Measurements from ENCODE around the gene DGKH. TPM values are rescaled to one million over a fixed set of nuclear protein-coding genes. Genes with fewer than 3 reads are reported as not detected.

Gene DGKH
- total RNA-seq, 1 experiment from 2014 or later: 9.2 TPM

GRCh38 chr13:42276683-42277082 is 228.2 kb downstream of the DGKH start:
- no peaks in the 10 kb centered on the region for H3K27me3 ChIP-seq (ENCODE audit: insufficient read depth, low read length)
- H3K36me3 ChIP-seq (ENCODE audit: control insufficient read depth in 1 of 2, insufficient read depth in 2 of 2, low read length in 2 of 2): no peaks in the 10 kb centered on the region
- DNase-seq (ENCODE audit: low read depth, low spot score): no peak
- ChIA-PET RAD21 (ENCODE audit: low non-redundant PET in 1 of 2, low total read pairs in 2 of 2, uncharacterized antibody in 2 of 2, unreplicated experiment in 2 of 2) (no interaction called here), POLR2A (no interaction called here), CTCF (no interaction called here)
- no peaks in the 10 kb centered on the region for H4K20me1 ChIP-seq (ENCODE audit: insufficient read depth)
- TF ChIP-seq EZH2 (IDR thresholded peaks at IDR 0.05) (no peak), ZNF274 (IDR thresholded peaks at IDR 0.05; ENCODE audit: low read depth, low read length) (no peak), ZBTB33 (IDR thresholded peaks at IDR 0.05; ENCODE audit: extremely low read depth, insufficient replicate concordance, low read length) (no peak), ZFX (IDR thresholded peaks at IDR 0.05) (no peak), YY1 (IDR thresholded peaks at IDR 0.05; ENCODE audit: extremely low read depth, insufficient replicate concordance, low read depth, low read length) (no peak), POLR2A (IDR thresholded peaks at IDR 0.05; ENCODE audit: borderline replicate concordance, extremely low read depth, insufficient read depth, insufficient read length) (no peak), FOSL1 (IDR thresholded peaks at IDR 0.05; ENCODE audit: low read depth) (no peak), POLR2AphosphoS5 (IDR thresholded peaks at IDR 0.05; ENCODE audit: low read depth, low read length) (no peak), ELF1 (IDR thresholded peaks at IDR 0.05; ENCODE audit: borderline replicate concordance, low read depth) (no peak), MAX (IDR thresholded peaks at IDR 0.05) (no peak), SIN3A (IDR thresholded peaks at IDR 0.05; ENCODE audit: low read depth) (no peak), REST (IDR thresholded peaks at IDR 0.05; ENCODE audit: low read depth) (no peak), CBX3 (IDR thresholded peaks at IDR 0.05; ENCODE audit: low read depth) (no peak)
- no peaks in the 10 kb centered on the region for H3K9me3 ChIP-seq (ENCODE audit: control insufficient read depth in 1 of 2, insufficient read depth in 1 of 2, low read depth in 1 of 2, low read length in 2 of 2)
- no peak overlapping the region for H3K4me3 ChIP-seq (replicated peaks in 1 of 2; ENCODE audit: low read depth in 1 of 2, low read length in 2 of 2)
- intact Hi-C loops (cut with micrococcal nuclease): no loop called here
- H3K4me2 ChIP-seq (ENCODE audit: low read length): no peak overlapping the region
- no peaks in the 10 kb centered on the region for H3K9me2 ChIP-seq (ENCODE audit: insufficient read depth)
- no peak for ATAC-seq
- peaks cover 60% of the 10 kb centered on the region for H3K79me2 ChIP-seq (ENCODE audit: insufficient read depth, low read length)
- H3K9ac ChIP-seq (ENCODE audit: low read length): no peak overlapping the region
- BruUV-seq (replicated peaks): no TSS peak
- peaks cover 2 to 10% of the 10 kb centered on the region in 2 experiments for H3K4me1 ChIP-seq (ENCODE audit: control insufficient read depth in 1 of 2, insufficient read depth in 2 of 2, low read length in 2 of 2)
- no peak overlapping the region for H3K27ac ChIP-seq (ENCODE audit: low read depth, low read length)
- no peak overlapping the region for H2AFZ ChIP-seq (ENCODE audit: low read depth, low read length, poor library complexity, severe bottlenecking)

All from HCT116 (cell line).